GM23338 (cell line): ENCODE results near the gene ELMO2.

ENCODE experiments used
- CREB1 ChIP-seq: fragments of 250-450 bp; sonication (Bioruptor Pico); IDR thresholded peaks from 2 replicates; pipeline ENCODE4 v1.5.0; 2020; ENCODE audit warnings: low read depth, mild to moderate bottlenecking, moderate library complexity
- CTCF ChIP-seq, 2 experiments: fragments of 200-600 bp in 1 of 2; sonication (generic) in 1 of 2; conservative IDR thresholded peaks; 2 replicates each; pipeline versions ENCODE4 v1.5.1 to v1.6.1; 2016 to 2017; ENCODE audit warnings: antibody characterized with exemption in 2 of 2, low read depth in 2 of 2, mild to moderate bottlenecking in 2 of 2, moderate library complexity in 1 of 2
- ETS1 ChIP-seq: IDR thresholded peaks from 2 replicates; pipeline ENCODE4 v1.6.1; 2016; ENCODE audit warnings: antibody characterized with exemption
- EZH2 ChIP-seq: fragments of 200-600 bp; sonication (generic); IDR thresholded peaks from one replicate; pipeline ENCODE4 v1.8.0; 2017; ENCODE audit warnings: antibody characterized with exemption, mild to moderate bottlenecking, low read depth; ENCODE audit not compliant: unreplicated experiment
- EZH2phosphoT487 ChIP-seq: fragments of 200-600 bp; sonication (generic); IDR thresholded peaks from one replicate; pipeline ENCODE4 v1.8.1; 2018; ENCODE audit warnings: antibody characterized with exemption; ENCODE audit not compliant: unreplicated experiment
- POLR2AphosphoS5 ChIP-seq: IDR thresholded peaks from 2 replicates; pipeline ENCODE4 v1.6.1; 2016; ENCODE audit warnings: antibody characterized with exemption, low read depth
- REST ChIP-seq: IDR thresholded peaks from one replicate; pipeline ENCODE4 v1.6.1; 2018; ENCODE audit warnings: antibody characterized with exemption; ENCODE audit not compliant: unreplicated experiment
- STAT1 ChIP-seq: IDR thresholded peaks from one replicate; pipeline ENCODE4 v1.6.1; 2016; ENCODE audit warnings: antibody characterized with exemption; ENCODE audit not compliant: unreplicated experiment
- ZNF114 ChIP-seq: fragments of 250-450 bp; sonication (Bioruptor Pico); IDR thresholded peaks from 2 replicates; pipeline ENCODE4 v1.5.0; 2020; ENCODE audit warnings: mild to moderate bottlenecking, moderate library complexity
- ZNF331 ChIP-seq: fragments of 250-450 bp; sonication (Bioruptor Pico); IDR thresholded peaks from 2 replicates; pipeline ENCODE4 v1.5.0; 2020; ENCODE audit warnings: low read depth, mild to moderate bottlenecking, moderate library complexity
- ZNF462 ChIP-seq: fragments of 250-450 bp; sonication (Bioruptor Pico); IDR thresholded peaks from 2 replicates; pipeline ENCODE4 v1.5.0; 2020; ENCODE audit warnings: mild to moderate bottlenecking, moderate library complexity

GRCh38 chr20:46388937-46389336, 17.5 kb downstream of the ELMO2 start:
- no peak for TF ChIP-seq CTCF (conservative IDR thresholded peaks at IDR 0.05; ENCODE audit: low read depth in 2 of 2)
- TF ChIP-seq EZH2, result no peak
- TF ChIP-seq STAT1, result no peak
- no peak for TF ChIP-seq CREB1 (CRISPR knock-in tag)
- TF ChIP-seq POLR2AphosphoS5, result no peak
- no peak for TF ChIP-seq REST
- TF ChIP-seq ZNF331 (CRISPR knock-in tag), result no peak
- TF ChIP-seq ZNF114, result no peak
- TF ChIP-seq EZH2phosphoT487, result no peak
- TF ChIP-seq ETS1, result no peak
- no peak for TF ChIP-seq ZNF462 (CRISPR knock-in tag)
